K562 (cell line): ENCODE data around the gene ZMPSTE24.

ENCODE experiments used
- CTCF ChIP-seq, 3 experiments: IDR thresholded peaks in 2 of 3; conservative IDR thresholded peaks in 1 of 3; 2 replicates each; pipeline ENCODE4 v1.5.1; 2011 to 2012; ENCODE audit warnings: low read length in 3 of 3, mild to moderate bottlenecking in 3 of 3, control low read depth in 2 of 3, improper control_type of control experiment in 1 of 3, inconsistent platforms in 1 of 3, low read depth in 1 of 3, mixed read lengths in 1 of 3, moderate library complexity in 1 of 3; ENCODE audit not compliant: insufficient read depth in 2 of 3
- FOXK1 ChIP-seq: sonication (generic); formaldehyde crosslinking; IDR thresholded peaks from 2 replicates; pipeline ENCODE4 v1.8.0; 2022; ENCODE audit warnings: missing genetic modification reagents, mild to moderate bottlenecking, borderline replicate concordance
- PATZ1 ChIP-seq: fragments of 250-450 bp; sonication (Bioruptor Pico); IDR thresholded peaks from 2 replicates; pipeline ENCODE4 v1.5.0; 2020; ENCODE audit warnings: mild to moderate bottlenecking, borderline replicate concordance
- POLR2A ChIP-seq: fragments of 450-650 bp; conservative IDR thresholded peaks from 2 replicates; pipeline ENCODE4 v1.6.1; 2016
- ZNF644 ChIP-seq: fragments of 200-800 bp; sonication (Bioruptor generic); IDR thresholded peaks from 2 replicates; pipeline ENCODE4 v1.6.1; 2016; ENCODE audit warnings: low read depth, missing genetic modification characterization, missing compliant biosample characterization

GRCh38 chr1:40265919-40266318 is 7.9 kb downstream of the ZMPSTE24 start:
- TF ChIP-seq CTCF (IDR thresholded peaks at IDR 0.05 in 2 of 3, conservative IDR thresholded peaks at IDR 0.05 in 1 of 3; ENCODE audit: insufficient read depth in 2 of 3, low read depth in 1 of 3, low read length in 3 of 3) = no peak
- TF ChIP-seq POLR2A = no peak
- no peak for TF ChIP-seq PATZ1 (CRISPR knock-in tag)
- no peak for TF ChIP-seq FOXK1 (CRISPR knock-in tag)
- TF ChIP-seq ZNF644 (tag) = no peak
